H9 (cell line): ENCODE measurements around the gene PRKAR1A. TPM values are rescaled to one million over a fixed set of nuclear protein-coding genes. Genes with fewer than 3 reads are reported as not detected.

Experiments used
- DNase-seq: peaks from one replicate; pipeline ENCODE4 v3.0.0-alpha.2; 2017
- H2AFZ ChIP-seq: one replicate; pipeline ENCODE4 v1.6.1; 2013; ENCODE audit warnings: mild to moderate bottlenecking, low read length, control low read depth, moderate library complexity
- H2AK5ac ChIP-seq: 2 replicates; pipeline ENCODE4 v1.6.1; 2013; ENCODE audit warnings: low read length, control low read depth, mixed read lengths; ENCODE audit not compliant: insufficient read length
- H2BK120ac ChIP-seq: one replicate; pipeline ENCODE4 v1.6.1; 2013; ENCODE audit warnings: low read depth, mild to moderate bottlenecking, low read length, control low read depth, inconsistent platforms; ENCODE audit not compliant: poor library complexity, severe bottlenecking
- H2BK12ac ChIP-seq: 2 replicates; pipeline ENCODE4 v1.6.1; 2013; ENCODE audit warnings: low read length, control low read depth, mixed read lengths, low read depth; ENCODE audit not compliant: insufficient read length
- H2BK15ac ChIP-seq: 2 replicates; pipeline ENCODE4 v1.6.1; 2013; ENCODE audit warnings: low read depth, low read length, control low read depth
- H2BK20ac ChIP-seq: one replicate; pipeline ENCODE4 v1.6.1; 2013; ENCODE audit warnings: low read depth, mild to moderate bottlenecking, low read length, control low read depth, inconsistent platforms; ENCODE audit not compliant: poor library complexity, severe bottlenecking
- H2BK5ac ChIP-seq: 2 replicates; pipeline ENCODE4 v1.6.1; 2013; ENCODE audit warnings: low read length, control low read depth, mixed read lengths; ENCODE audit not compliant: insufficient read length
- H3K14ac ChIP-seq: 2 replicates; pipeline ENCODE4 v1.6.1; 2013; ENCODE audit warnings: low read length, control low read depth; ENCODE audit not compliant: insufficient read depth
- H3K18ac ChIP-seq: 2 replicates; pipeline ENCODE4 v1.6.1; 2013; ENCODE audit warnings: low read depth, mild to moderate bottlenecking, mixed read lengths, low read length, control low read depth; ENCODE audit not compliant: insufficient read length
- H3K23ac ChIP-seq: 2 replicates; pipeline ENCODE4 v1.6.1; 2013; ENCODE audit warnings: low read length, control low read depth, mixed read lengths, low read depth; ENCODE audit not compliant: insufficient read length
- H3K23me2 ChIP-seq: 2 replicates; pipeline ENCODE4 v1.6.1; 2013; ENCODE audit warnings: low read depth, mild to moderate bottlenecking, mixed read lengths, low read length, control low read depth; ENCODE audit not compliant: insufficient read length, poor library complexity, severe bottlenecking
- H3K27ac ChIP-seq: 2 replicates; pipeline ENCODE4 v1.5.1; 2013; ENCODE audit warnings: low read length, control low read depth, mixed read lengths, low read depth; ENCODE audit not compliant: insufficient read length
- H3K27me3 ChIP-seq: 2 replicates; pipeline ENCODE4 v1.6.1; 2013; ENCODE audit warnings: low read length, control low read depth, inconsistent platforms; ENCODE audit not compliant: insufficient read depth
- H3K4ac ChIP-seq: 2 replicates; pipeline ENCODE4 v1.6.1; 2013; ENCODE audit warnings: low read depth, mild to moderate bottlenecking, control low read depth, inconsistent platforms, low read length, moderate library complexity
- H3K4me1 ChIP-seq: 2 replicates; pipeline ENCODE4 v1.6.1; 2013; ENCODE audit warnings: low read length, control low read depth, inconsistent platforms; ENCODE audit not compliant: insufficient read depth
- H3K4me2 ChIP-seq: 2 replicates; pipeline ENCODE4 v1.6.1; 2013; ENCODE audit warnings: low read length, control low read depth, mixed read lengths; ENCODE audit not compliant: insufficient read length, insufficient read depth
- H3K56ac ChIP-seq: 2 replicates; pipeline ENCODE4 v1.6.1; 2013; ENCODE audit warnings: low read depth, mild to moderate bottlenecking, mixed read lengths, low read length, control low read depth; ENCODE audit not compliant: insufficient read length
- H3K79me1 ChIP-seq: 2 replicates; pipeline ENCODE4 v1.6.1; 2013; ENCODE audit warnings: low read depth, mild to moderate bottlenecking, moderate library complexity, low read length, control low read depth, inconsistent platforms; ENCODE audit not compliant: insufficient read depth, poor library complexity, severe bottlenecking
- H3K79me2 ChIP-seq: 2 replicates; pipeline ENCODE4 v1.6.1; 2013; ENCODE audit warnings: low read length, control low read depth, inconsistent platforms; ENCODE audit not compliant: insufficient read depth
- H3K9ac ChIP-seq: 2 replicates; pipeline ENCODE4 v1.6.1; 2013; ENCODE audit warnings: low read length, control low read depth, mixed read lengths; ENCODE audit not compliant: insufficient read length; ENCODE audit errors: extremely low read depth
- H3K9me3 ChIP-seq: one replicate; pipeline ENCODE4 v1.6.1; 2013; ENCODE audit warnings: low read depth, low read length, inconsistent platforms; ENCODE audit not compliant: control insufficient read depth
- H3T11ph ChIP-seq: one replicate; pipeline ENCODE4 v1.6.1; 2013; ENCODE audit warnings: mild to moderate bottlenecking, low read length, control low read depth, inconsistent platforms
- H4K20me1 ChIP-seq: one replicate; pipeline ENCODE4 v1.6.1; 2013; ENCODE audit not compliant: control insufficient read depth, insufficient read length, insufficient read depth
- H4K5ac ChIP-seq: 2 replicates; pipeline ENCODE4 v1.6.1; 2013; ENCODE audit warnings: low read depth, mild to moderate bottlenecking, mixed read lengths, low read length, control low read depth; ENCODE audit not compliant: insufficient read length
- H4K8ac ChIP-seq: replicated peaks from 2 replicates; pipeline ENCODE4 v1.6.1; 2013; ENCODE audit warnings: low read length, control low read depth, mixed read lengths, low read depth; ENCODE audit not compliant: insufficient read length
- H4K91ac ChIP-seq: 2 replicates; pipeline ENCODE4 v1.6.1; 2013; ENCODE audit warnings: low read depth, mild to moderate bottlenecking, moderate library complexity, mixed read lengths, low read length, control low read depth; ENCODE audit not compliant: insufficient read length
- H3K27ac Mint-ChIP-seq, 3 experiments: 2 replicates in 2 of 3; 3 replicates in 1 of 3; pipeline ENCODE4 v1.8.0; 2020 to 2021; ENCODE audit warnings: mixed read lengths in 3 of 3, mild to moderate bottlenecking in 1 of 3, moderate library complexity in 1 of 3
- H3K27me3 Mint-ChIP-seq: 2 replicates; pipeline ENCODE4 v1.8.0; 2021; ENCODE audit warnings: low read depth, mild to moderate bottlenecking, moderate library complexity, mixed read lengths
- H3K36me3 Mint-ChIP-seq, 3 experiments: 2 replicates in 2 of 3; 3 replicates in 1 of 3; pipeline ENCODE4 v1.8.0; 2020 to 2021; ENCODE audit warnings: low read depth in 3 of 3, mixed read lengths in 3 of 3; ENCODE audit not compliant: insufficient read depth in 1 of 3
- H3K4me1 Mint-ChIP-seq, 2 experiments: 2 replicates each; pipeline ENCODE4 v1.8.0; 2020; ENCODE audit warnings: mixed read lengths in 2 of 2
- H3K4me3 Mint-ChIP-seq, 2 experiments: 2 replicates in 1 of 2; 3 replicates in 1 of 2; pipeline ENCODE4 v1.8.0; 2020 to 2021; ENCODE audit warnings: mild to moderate bottlenecking in 2 of 2, mixed read lengths in 2 of 2, moderate library complexity in 1 of 2
- H3K9me3 Mint-ChIP-seq, 2 experiments: 2 replicates in 1 of 2; 3 replicates in 1 of 2; pipeline ENCODE4 v1.8.0; 2020; ENCODE audit warnings: mild to moderate bottlenecking in 2 of 2, mixed read lengths in 2 of 2, moderate library complexity in 1 of 2
- CTCF ChIP-seq: fragments of 200-600 bp; sonication (generic); conservative IDR thresholded peaks from 3 replicates; pipeline ENCODE4 v1.8.0; 2021; ENCODE audit warnings: antibody characterized with exemption, mild to moderate bottlenecking
- WGBS: extraction: QIAGEN DNeasy Blood & Tissue Kit; methylation state at CpG from one replicate; pipeline ENCODE4 v1.1.7; 2013; ENCODE audit warnings: missing lambda C conversion rate, low lambda C conversion rate, mixed read lengths; ENCODE audit not compliant: insufficient read length; ENCODE audit errors: extremely low coverage; 5-methylcytosine and 5-hydroxymethylcytosine counted together
- total RNA-seq: library from RNA; stranded (reverse); gene quantifications from 2 replicates; pipeline ENCODE4 v1.2.1, GENCODE V29; 2021

PRKAR1A gene
- total RNA-seq, 1 experiment from 2014 or later = 171 TPM

- H3T11ph ChIP-seq = no peak overlapping the region
- no peak overlapping the region for H2BK12ac ChIP-seq
- H4K5ac ChIP-seq = no peak overlapping the region
- WGBS = no CpG with 5 or more reads among the region's 4 CpGs
- H3K14ac ChIP-seq = no peak overlapping the region
- H3K9ac ChIP-seq = no peak overlapping the region
- no peak overlapping the region for H3K4me3 Mint-ChIP-seq
- H3K23ac ChIP-seq = no peak overlapping the region
- H3K79me1 ChIP-seq = no peaks in the 10 kb centered on the region
- H2AFZ ChIP-seq = no peak overlapping the region
- no peaks in the 10 kb centered on the region for H3K36me3 Mint-ChIP-seq
- H4K8ac ChIP-seq = no peak overlapping the region
- no peaks in the 10 kb centered on the region for H3K79me2 ChIP-seq
- H3K4me1 Mint-ChIP-seq = peaks cover 0 to 3% of the 10 kb centered on the region in 2 experiments; a peak in 2 of 4 replicates
- no peak overlapping the region for H4K91ac ChIP-seq
- H3K27me3 ChIP-seq = no peaks in the 10 kb centered on the region
- no peaks in the 10 kb centered on the region for H4K20me1 ChIP-seq
- H3K27ac ChIP-seq = no peak overlapping the region
- no peak overlapping the region for H3K56ac ChIP-seq
- no peaks in the 10 kb centered on the region for H3K23me2 ChIP-seq
- H2AK5ac ChIP-seq = no peak overlapping the region
- H2BK15ac ChIP-seq = no peak overlapping the region
- H3K27me3 Mint-ChIP-seq = peaks cover 5% of the 10 kb centered on the region; the same call in 1 of the 2 replicates
- no peak overlapping the region for H3K4ac ChIP-seq
- H2BK120ac ChIP-seq = no peak overlapping the region
- no peaks in the 10 kb centered on the region for H3K9me3 ChIP-seq
- no peak overlapping the region for H3K27ac Mint-ChIP-seq
- no peak for DNase-seq
- no peak for TF ChIP-seq CTCF
- H3K4me2 ChIP-seq = no peak overlapping the region
- H3K18ac ChIP-seq = no peak overlapping the region
- H3K9me3 Mint-ChIP-seq = no peaks in the 10 kb centered on the region
- no peak overlapping the region for H2BK5ac ChIP-seq
- H2BK20ac ChIP-seq = no peak overlapping the region
- no peaks in the 10 kb centered on the region for H3K4me1 ChIP-seq
Observed at GRCh38 chr17:68489919-68490318, 22.3 kb upstream of the PRKAR1A start.
